Small intestine (tissue), 7 donors: ENCODE results near the gene PLCG2. TPM values are rescaled to one million over a fixed set of nuclear protein-coding genes. Genes with fewer than 3 reads are reported as not detected.

Experiments used
- DNase-seq, 2 donors: peaks; one replicate each; pipeline versions ENCODE4 v3.0.0 to v3.0.0-alpha.2; 2013
- FAIRE-seq: peaks from 2 replicates; lab custom pipeline; 2012; peaks lifted over from hg19 to GRCh38; lab: Jason Lieb, UNC
- H3K27ac ChIP-seq, 3 donors: one replicate each; pipeline ENCODE4 v1.5.1; 2013; ENCODE audit warnings: low read length in 2 of 3, mild to moderate bottlenecking in 2 of 3, control low read depth in 1 of 3, inconsistent platforms in 1 of 3, low read depth in 1 of 3, moderate library complexity in 1 of 3
- H3K27me3 ChIP-seq, 3 donors: one replicate each; pipeline ENCODE4 v1.6.1; 2013; ENCODE audit warnings: low read length in 3 of 3, inconsistent platforms in 1 of 3; ENCODE audit not compliant: control insufficient read depth in 3 of 3, insufficient read depth in 3 of 3
- H3K36me3 ChIP-seq, 3 donors: one replicate each; pipeline ENCODE4 v1.6.1; 2013; ENCODE audit warnings: low read length in 3 of 3, inconsistent platforms in 1 of 3, low read depth in 1 of 3, mild to moderate bottlenecking in 1 of 3, moderate library complexity in 1 of 3; ENCODE audit not compliant: control insufficient read depth in 3 of 3, insufficient read depth in 2 of 3
- H3K4me1 ChIP-seq, 3 donors: one replicate each; pipeline ENCODE4 v1.6.1; 2013; ENCODE audit warnings: low read length in 2 of 3, inconsistent platforms in 1 of 3, low read depth in 1 of 3, mild to moderate bottlenecking in 1 of 3, moderate library complexity in 1 of 3; ENCODE audit not compliant: control insufficient read depth in 3 of 3, insufficient read depth in 2 of 3
- H3K4me3 ChIP-seq, 3 donors: one replicate each; pipeline ENCODE4 v1.5.1; 2013; ENCODE audit warnings: low read length in 3 of 3, control low read depth in 1 of 3, inconsistent platforms in 1 of 3, low read depth in 1 of 3, mild to moderate bottlenecking in 1 of 3, moderate library complexity in 1 of 3
- H3K9me3 ChIP-seq, 2 donors: one replicate each; pipeline ENCODE4 v1.6.1; 2013; ENCODE audit warnings: low read depth in 1 of 2, low read length in 1 of 2; ENCODE audit not compliant: control insufficient read depth in 2 of 2, insufficient read depth in 1 of 2
- WGBS, 3 donors: extraction: QIAGEN DNeasy Blood & Tissue Kit; methylation state at CpG; one replicate each; pipeline ENCODE4 v1.1.7; 2013; 5-methylcytosine and 5-hydroxymethylcytosine counted together
- polyA plus RNA-seq, 4 donors: library from polyadenylated mRNA; stranded (reverse) in 3 of 4; unstranded in 1 of 4; fragments of 200-250 nt in 3 of 4; fragments of 120-200 nt in 1 of 4; gene quantifications; one replicate each; pipeline versions ENCODE4 v1.2.1 to v1.2.3, GENCODE V29; 2013
- donor health status: healthy with polysubstance abuse.
- donor health status: control.
- donor health status: control.
- donor health status: Bipolar disorder and iron deficiency.
- donor health status: healthy.

PLCG2 gene
- polyA plus RNA-seq, 4 donors = 8.4 to 27.5 (median 12.4) TPM

- Histone ChIP-seq H3K36me3 (peaks cover 0 to 16% (median 0%) of the 10 kb centered on the region in 3 donors), H3K4me3 (no peak overlapping the region), H3K9me3 (peaks cover 0 to 6% of the 10 kb centered on the region in 2 donors), H3K27ac (no peak overlapping the region), H3K4me1 (no peaks in the 10 kb centered on the region), H3K27me3 (no peaks in the 10 kb centered on the region)
- FAIRE-seq = no peak
- no peak for DNase-seq
- WGBS, 3 donors = 85 to 88% (median 87%) methylated on average over 8 of the region's 8 CpGs
These were observed 128.6 kb downstream of the PLCG2 start for GRCh38 chr16:81907681-81908080.

- FAIRE-seq = no peak
- 93 to 96% (median 93%) methylated on average over 16 of the region's 16 CpGs for WGBS, 3 donors
These were observed 129.6 kb downstream of the PLCG2 start for GRCh38 chr16:81908466-81909262.

GRCh38 chr16:81910366-81910885 is 131.3 kb downstream of the PLCG2 start:
- DNase-seq (no peak), FAIRE-seq (no peak)
- Histone ChIP-seq H3K4me3 (no peak overlapping the region), H3K27ac (no peak overlapping the region), H3K36me3 (peaks cover 0 to 24% (median 2%) of the 10 kb centered on the region in 3 donors), H3K4me1 (no peaks in the 10 kb centered on the region), H3K27me3 (no peaks in the 10 kb centered on the region), H3K9me3 (no peaks in the 10 kb centered on the region)
- WGBS, 3 donors = 96 to 98% (median 97%) methylated on average over 28 of the region's 28 CpGs

More at GRCh38 chr16:81908466-81909262, 129.6 kb downstream of the PLCG2 start:
- H3K4me1 ChIP-seq = no peaks in the 10 kb centered on the region
- no peaks in the 10 kb centered on the region for H3K9me3 ChIP-seq
- no peak overlapping the region for H3K4me3 ChIP-seq
- H3K27ac ChIP-seq = no peak overlapping the region
- DNase-seq = no peak
- H3K36me3 ChIP-seq = peaks cover 0 to 20% (median 2%) of the 10 kb centered on the region in 3 donors
- H3K27me3 ChIP-seq = no peaks in the 10 kb centered on the region

- no peaks in the 10 kb centered on the region for H3K27me3 ChIP-seq
- DNase-seq (no peak), FAIRE-seq (no peak)
- no peak overlapping the region for H3K4me3 ChIP-seq
- H3K9me3 ChIP-seq = no peaks in the 10 kb centered on the region
- H3K36me3 ChIP-seq = peaks cover 0 to 23% (median 2%) of the 10 kb centered on the region in 3 donors
- no peak overlapping the region for H3K27ac ChIP-seq
- 90% methylated on average over 14 of the region's 14 CpGs for WGBS, 3 donors
- no peaks in the 10 kb centered on the region for H3K4me1 ChIP-seq
These were observed 133.3 kb downstream of the PLCG2 start for GRCh38 chr16:81912395-81912794.

DNA sequence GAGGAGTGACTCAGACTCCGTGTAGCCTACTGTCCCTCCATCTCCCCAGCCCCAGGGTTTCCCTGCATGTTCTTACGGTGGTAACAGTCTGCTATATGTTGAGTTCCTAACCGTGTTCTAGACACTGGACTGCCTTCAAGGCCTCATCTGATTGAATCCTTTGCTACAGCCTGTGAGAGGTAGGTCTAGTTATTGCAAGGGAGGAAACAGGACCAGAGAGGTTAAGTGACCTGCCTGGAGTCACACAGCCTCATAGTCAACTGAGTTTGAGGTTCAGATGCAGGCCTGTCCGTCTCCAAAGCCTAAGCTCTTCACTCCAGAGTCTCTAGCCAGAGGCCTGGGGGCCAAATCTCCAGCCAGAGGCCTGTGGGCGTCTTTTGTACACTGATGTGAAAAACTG is 134.1 kb downstream of the PLCG2 start:
- DNase-seq (no peak), FAIRE-seq (no peak)
- no peaks in the 10 kb centered on the region for H3K9me3 ChIP-seq
- H3K27ac ChIP-seq = no peak overlapping the region
- 86 to 91% (median 89%) methylated on average over 5 of the region's 5 CpGs for WGBS, 3 donors
- no peaks in the 10 kb centered on the region for H3K4me1 ChIP-seq
- peaks cover 0 to 16% (median 2%) of the 10 kb centered on the region in 3 donors for H3K36me3 ChIP-seq
- H3K27me3 ChIP-seq = no peaks in the 10 kb centered on the region
- no peak overlapping the region for H3K4me3 ChIP-seq

DNA sequence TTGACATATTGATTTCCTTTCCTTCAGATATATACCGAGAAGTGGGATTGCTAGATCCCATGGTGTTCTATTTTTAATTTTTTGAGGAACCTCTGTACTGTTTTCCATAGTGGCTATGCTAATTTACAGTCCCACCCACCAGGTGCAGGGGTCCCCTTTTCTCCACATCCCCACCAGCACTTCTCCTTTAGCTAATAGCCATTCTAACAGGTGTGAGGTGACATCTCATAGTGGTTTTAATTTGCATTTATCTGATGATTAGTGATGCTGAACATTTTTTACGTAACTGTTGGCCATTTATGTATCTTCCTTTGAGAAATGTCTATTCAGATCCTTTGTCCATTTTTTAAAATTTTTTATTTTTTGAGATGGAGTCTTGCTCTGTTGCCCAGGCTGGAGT is 138.3 kb downstream of the PLCG2 start:
- Histone ChIP-seq H3K9me3 (no peaks in the 10 kb centered on the region), H3K36me3 (peaks cover 4 to 23% (median 10%) of the 10 kb centered on the region in 3 donors), H3K4me1 (no peaks in the 10 kb centered on the region), H3K4me3 (no peak overlapping the region), H3K27me3 (no peaks in the 10 kb centered on the region), H3K27ac (no peak overlapping the region)
- WGBS, 3 donors = 90 to 95% (median 92%) methylated on average over 2 of the region's 2 CpGs
- DNase-seq (no peak), FAIRE-seq (no peak)

DNA sequence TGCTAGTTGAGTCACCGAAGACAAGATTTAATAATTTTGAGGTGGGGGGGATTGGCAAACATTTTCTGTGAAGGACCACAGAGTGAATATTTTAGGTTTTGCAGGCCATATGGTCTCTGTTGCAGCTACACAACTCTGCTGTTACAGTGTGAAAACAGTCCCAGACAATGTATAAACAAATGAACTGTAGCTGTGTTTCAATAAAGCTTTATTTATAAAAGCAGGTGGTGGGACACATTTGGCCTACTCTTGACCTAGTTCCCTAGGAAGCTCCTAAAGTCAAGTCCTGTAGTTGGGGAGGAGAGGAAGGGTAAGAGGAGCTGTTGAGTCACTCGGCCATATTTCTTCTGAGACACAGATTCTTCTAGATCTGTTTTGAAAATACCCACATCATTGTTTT is 139.8 kb downstream of the PLCG2 start:
- no peaks in the 10 kb centered on the region for H3K4me1 ChIP-seq
- no peaks in the 10 kb centered on the region for H3K9me3 ChIP-seq
- H3K4me3 ChIP-seq = no peak overlapping the region
- no peak overlapping the region for H3K27ac ChIP-seq
- H3K36me3 ChIP-seq = peaks cover 4 to 10% (median 10%) of the 10 kb centered on the region in 3 donors
- no peaks in the 10 kb centered on the region for H3K27me3 ChIP-seq
- FAIRE-seq = no peak
- no peak for DNase-seq
- WGBS, 3 donors = 94 to 99% (median 95%) methylated on average over 2 of the region's 2 CpGs

DNA sequence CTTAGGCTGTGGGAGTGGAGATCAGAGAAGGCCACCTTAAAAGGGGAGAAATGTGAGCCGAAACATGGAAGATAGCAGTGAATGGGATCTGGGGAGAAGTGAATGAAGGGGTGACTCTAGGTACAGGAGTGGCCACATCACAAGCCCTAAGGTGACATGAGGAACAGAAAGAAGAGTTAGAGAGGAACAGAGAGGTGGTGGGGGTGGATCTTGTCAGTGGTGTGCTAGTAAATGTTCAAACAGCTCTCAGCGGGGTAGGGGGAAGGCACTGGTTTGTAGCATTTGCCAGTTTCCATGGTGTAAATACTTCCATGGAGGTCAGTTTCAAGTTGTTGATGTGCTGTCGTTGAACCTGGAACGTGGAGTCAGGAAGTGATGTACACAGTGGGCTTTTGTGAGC is 141.4 kb downstream of the PLCG2 start:
- H3K4me1 ChIP-seq = no peaks in the 10 kb centered on the region
- no peaks in the 10 kb centered on the region for H3K27me3 ChIP-seq
- no peak overlapping the region for H3K27ac ChIP-seq
- no peak overlapping the region for H3K4me3 ChIP-seq
- no peak for DNase-seq
- peaks cover 4 to 15% (median 12%) of the 10 kb centered on the region in 3 donors for H3K36me3 ChIP-seq
- 87 to 97% (median 97%) methylated on average over 4 of the region's 4 CpGs for WGBS, 3 donors
- FAIRE-seq = no peak
- H3K9me3 ChIP-seq = no peaks in the 10 kb centered on the region
